ENCODE results near the gene F5.

Gene F5

DNA sequence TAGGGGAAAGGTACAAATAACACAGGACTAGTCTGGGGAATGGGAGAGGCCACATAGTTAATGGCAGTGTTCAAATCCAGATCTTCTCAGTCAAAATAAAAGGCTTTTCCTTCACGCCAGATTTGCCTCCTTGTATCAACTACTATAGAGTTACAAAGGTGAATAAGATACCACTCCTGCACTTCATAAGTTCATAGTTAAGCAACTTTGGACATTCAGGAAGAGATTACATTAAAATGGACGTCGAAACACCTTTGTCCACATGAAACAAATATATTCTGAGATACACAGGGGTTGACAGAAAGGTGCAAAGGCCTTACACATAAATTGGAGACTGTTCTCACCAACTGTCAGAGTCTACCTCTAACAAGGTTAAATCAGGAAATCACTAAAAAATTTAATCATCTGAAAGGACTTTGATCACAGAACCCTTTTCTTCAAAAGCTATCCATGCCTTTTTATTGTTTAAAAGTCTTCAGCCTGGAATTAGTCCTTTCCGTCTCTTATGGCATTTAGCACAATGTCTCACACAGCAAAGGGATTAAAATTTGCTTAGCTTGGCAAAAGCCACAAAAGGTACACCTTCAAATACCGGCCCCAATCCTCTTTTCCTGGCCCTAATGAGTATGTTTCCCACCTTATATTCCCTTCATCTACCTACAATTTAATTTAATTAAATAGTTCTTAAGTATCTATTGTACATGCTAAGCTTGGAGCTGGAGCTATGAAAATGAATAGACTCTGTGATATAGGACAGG lies 8.1 kb downstream of the F5 start:
- Histone ChIP-seq H3K79me1 (replicated peaks; ENCODE audit: low read length, poor library complexity, severe bottlenecking) (no peaks in the 10 kb centered on the region), H3K14ac (ENCODE audit: low read length in 2 of 2) (no peak overlapping the region), H3K9ac (ENCODE audit: low read length) (no peak overlapping the region), H2BK5ac (ENCODE audit: low read depth, low read length, poor library complexity, severe bottlenecking) (no peak overlapping the region), H4K8ac (ENCODE audit: low read length) (no peak overlapping the region), H3K4me3 (ENCODE audit: insufficient read depth in 1 of 2, low read depth in 1 of 2, low read length in 2 of 2) (no peak overlapping the region), H3K23ac (ENCODE audit: low read length in 2 of 2) (no peak overlapping the region), H3K4ac (ENCODE audit: low read depth in 1 of 2, low read length in 2 of 2) (no peak overlapping the region), H2BK12ac (ENCODE audit: low read length in 2 of 2) (no peak overlapping the region), H3K9me3 (ENCODE audit: control insufficient read depth, low read length) (no peaks in the 10 kb centered on the region), H3K36me3 (ENCODE audit: control insufficient read depth in 1 of 2, insufficient read depth in 2 of 2, low read depth in 1 of 2, low read length in 2 of 2) (no peaks in the 10 kb centered on the region), H4K91ac (ENCODE audit: low read length) (no peak overlapping the region), H3K27ac (ENCODE audit: low read length, poor library complexity, severe bottlenecking) (no peak overlapping the region), H3K18ac (ENCODE audit: low read depth in 1 of 2, low read length in 2 of 2) (no peak overlapping the region), H3K4me1 (ENCODE audit: control insufficient read depth, insufficient read depth, low read depth, low read length) (no peaks in the 10 kb centered on the region), H2BK15ac (ENCODE audit: low read depth, poor library complexity, severe bottlenecking) (no peak overlapping the region), H2AFZ (ENCODE audit: low read depth, low read length) (no peak overlapping the region), H3K27me3 (ENCODE audit: control insufficient read depth in 1 of 2, insufficient read depth in 1 of 2, low read length in 2 of 2) (peaks cover 0 to 33% of the 10 kb centered on the region in 2 experiments), H2BK120ac (ENCODE audit: low read depth, low read length) (no peak overlapping the region), H3K4me2 (ENCODE audit: low read length, poor library complexity, severe bottlenecking) (no peak overlapping the region), H2AK5ac (ENCODE audit: low read length, severe bottlenecking) (no peak overlapping the region)
- WGBS = 70% methylated on average over 4 of the region's 5 CpGs
- no peak for DNase-seq

DNA sequence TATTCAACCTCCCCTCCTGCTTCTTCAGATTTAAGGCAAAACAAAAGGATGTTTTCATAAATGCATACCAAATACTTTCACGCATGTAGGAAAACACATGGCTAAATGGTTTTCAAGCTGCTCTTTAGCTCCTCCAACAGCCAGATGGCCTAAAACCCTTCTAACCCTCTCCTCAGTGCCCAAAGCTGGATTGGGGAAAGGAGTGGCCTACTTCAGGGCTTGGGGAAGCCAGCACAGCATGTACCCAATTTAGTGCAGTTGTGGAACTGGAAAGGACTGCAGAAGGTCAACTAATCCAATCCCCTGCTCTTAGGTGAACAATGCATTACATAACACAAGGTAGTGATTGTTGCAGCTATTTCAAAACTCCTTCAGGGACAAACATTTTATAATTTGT lies 9.3 kb downstream of the F5 start:
- Histone ChIP-seq H2BK12ac (ENCODE audit: low read length in 2 of 2) (no peak overlapping the region), H3K4me2 (ENCODE audit: low read length, poor library complexity, severe bottlenecking) (no peak overlapping the region), H3K4me3 (ENCODE audit: insufficient read depth in 1 of 2, low read depth in 1 of 2, low read length in 2 of 2) (no peak overlapping the region), H3K36me3 (ENCODE audit: control insufficient read depth in 1 of 2, insufficient read depth in 2 of 2, low read depth in 1 of 2, low read length in 2 of 2) (no peaks in the 10 kb centered on the region), H3K4me1 (ENCODE audit: control insufficient read depth, insufficient read depth, low read depth, low read length) (no peaks in the 10 kb centered on the region), H2BK120ac (ENCODE audit: low read depth, low read length) (no peak overlapping the region), H3K9me3 (ENCODE audit: control insufficient read depth, low read length) (no peaks in the 10 kb centered on the region), H3K4ac (ENCODE audit: low read depth in 1 of 2, low read length in 2 of 2) (no peak overlapping the region), H3K18ac (ENCODE audit: low read depth in 1 of 2, low read length in 2 of 2) (no peak overlapping the region), H3K9ac (ENCODE audit: low read length) (no peak overlapping the region), H3K27ac (ENCODE audit: low read length, poor library complexity, severe bottlenecking) (no peak overlapping the region), H2BK15ac (ENCODE audit: low read depth, poor library complexity, severe bottlenecking) (no peak overlapping the region), H4K8ac (ENCODE audit: low read length) (no peak overlapping the region), H4K91ac (ENCODE audit: low read length) (no peak overlapping the region), H2AK5ac (ENCODE audit: low read length, severe bottlenecking) (no peak overlapping the region), H2AFZ (ENCODE audit: low read depth, low read length) (no peak overlapping the region), H3K14ac (ENCODE audit: low read length in 2 of 2) (no peak overlapping the region), H3K79me1 (replicated peaks; ENCODE audit: low read length, poor library complexity, severe bottlenecking) (no peaks in the 10 kb centered on the region), H3K23ac (ENCODE audit: low read length in 2 of 2) (no peak overlapping the region), H2BK5ac (ENCODE audit: low read depth, low read length, poor library complexity, severe bottlenecking) (no peak overlapping the region), H3K27me3 (ENCODE audit: control insufficient read depth in 1 of 2, insufficient read depth in 1 of 2, low read length in 2 of 2) (peaks cover 0 to 33% of the 10 kb centered on the region in 2 experiments)
- 85% methylated on average over 1 of the region's 1 CpG for WGBS
- DNase-seq = no peak

GRCh38 chr1:169576241-169576934 lies 9.9 kb downstream of the F5 start:
- H3K18ac ChIP-seq (ENCODE audit: low read depth in 1 of 2, low read length in 2 of 2) = no peak overlapping the region
- H3K27ac ChIP-seq (ENCODE audit: low read length, poor library complexity, severe bottlenecking) = no peak overlapping the region
- H2AK5ac ChIP-seq (ENCODE audit: low read length, severe bottlenecking) = no peak overlapping the region
- DNase-seq = no peak
- no peaks in the 10 kb centered on the region for H3K36me3 ChIP-seq (ENCODE audit: control insufficient read depth in 1 of 2, insufficient read depth in 2 of 2, low read depth in 1 of 2, low read length in 2 of 2)
- H3K79me1 ChIP-seq (replicated peaks; ENCODE audit: low read length, poor library complexity, severe bottlenecking) = no peaks in the 10 kb centered on the region
- no peak overlapping the region for H2BK5ac ChIP-seq (ENCODE audit: low read depth, low read length, poor library complexity, severe bottlenecking)
- peaks cover 0 to 33% of the 10 kb centered on the region in 2 experiments for H3K27me3 ChIP-seq (ENCODE audit: control insufficient read depth in 1 of 2, insufficient read depth in 1 of 2, low read length in 2 of 2)
- H3K14ac ChIP-seq (ENCODE audit: low read length in 2 of 2) = no peak overlapping the region
- H3K4me1 ChIP-seq (ENCODE audit: control insufficient read depth, insufficient read depth, low read depth, low read length) = no peaks in the 10 kb centered on the region
- H3K4me3 ChIP-seq (ENCODE audit: insufficient read depth in 1 of 2, low read depth in 1 of 2, low read length in 2 of 2) = no peak overlapping the region
- no peak overlapping the region for H2AFZ ChIP-seq (ENCODE audit: low read depth, low read length)
- H3K23ac ChIP-seq (ENCODE audit: low read length in 2 of 2) = no peak overlapping the region
- H2BK120ac ChIP-seq (ENCODE audit: low read depth, low read length) = no peak overlapping the region
- H3K4ac ChIP-seq (ENCODE audit: low read depth in 1 of 2, low read length in 2 of 2) = no peak overlapping the region
- H3K9ac ChIP-seq (ENCODE audit: low read length) = no peak overlapping the region
- H3K4me2 ChIP-seq (ENCODE audit: low read length, poor library complexity, severe bottlenecking) = no peak overlapping the region
- H4K91ac ChIP-seq (ENCODE audit: low read length) = no peak overlapping the region
- no peak overlapping the region for H2BK12ac ChIP-seq (ENCODE audit: low read length in 2 of 2)
- H3K9me3 ChIP-seq (ENCODE audit: control insufficient read depth, low read length) = no peaks in the 10 kb centered on the region
- 87% methylated on average over 5 of the region's 5 CpGs for WGBS
- H4K8ac ChIP-seq (ENCODE audit: low read length) = no peak overlapping the region
- no peak overlapping the region for H2BK15ac ChIP-seq (ENCODE audit: low read depth, poor library complexity, severe bottlenecking)

DNA sequence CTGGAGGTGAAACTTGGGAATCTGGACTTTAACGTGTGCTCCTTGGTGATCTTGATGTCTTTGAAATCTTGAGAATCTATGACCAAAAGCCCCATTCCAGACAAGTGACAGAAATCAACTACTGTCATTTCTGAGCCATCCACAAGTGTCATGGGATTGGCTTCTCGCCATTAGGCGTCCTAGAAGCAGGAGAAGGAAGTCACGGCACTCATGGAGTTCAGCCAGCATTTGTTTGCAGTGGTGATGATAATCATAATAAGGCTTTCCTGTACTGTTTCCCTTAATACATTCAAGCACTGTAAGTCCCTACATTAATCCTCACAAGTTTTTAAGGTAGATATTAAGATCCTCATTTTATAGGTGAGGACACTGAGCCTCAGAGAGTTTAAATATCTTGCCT lies 11.9 kb downstream of the F5 start:
- Histone ChIP-seq H4K8ac (ENCODE audit: low read length) (no peak overlapping the region), H3K14ac (ENCODE audit: low read length in 2 of 2) (no peak overlapping the region), H2AK5ac (ENCODE audit: low read length, severe bottlenecking) (no peak overlapping the region), H3K23ac (ENCODE audit: low read length in 2 of 2) (no peak overlapping the region), H2BK15ac (ENCODE audit: low read depth, poor library complexity, severe bottlenecking) (no peak overlapping the region), H3K4ac (ENCODE audit: low read depth in 1 of 2, low read length in 2 of 2) (no peak overlapping the region), H2BK120ac (ENCODE audit: low read depth, low read length) (no peak overlapping the region), H3K79me1 (replicated peaks; ENCODE audit: low read length, poor library complexity, severe bottlenecking) (no peaks in the 10 kb centered on the region), H3K27me3 (ENCODE audit: control insufficient read depth in 1 of 2, insufficient read depth in 1 of 2, low read length in 2 of 2) (peaks cover 0 to 30% of the 10 kb centered on the region in 2 experiments), H3K9ac (ENCODE audit: low read length) (no peak overlapping the region), H2BK5ac (ENCODE audit: low read depth, low read length, poor library complexity, severe bottlenecking) (no peak overlapping the region), H4K91ac (ENCODE audit: low read length) (no peak overlapping the region), H3K4me1 (ENCODE audit: control insufficient read depth, insufficient read depth, low read depth, low read length) (no peaks in the 10 kb centered on the region), H3K9me3 (ENCODE audit: control insufficient read depth, low read length) (no peaks in the 10 kb centered on the region), H3K27ac (ENCODE audit: low read length, poor library complexity, severe bottlenecking) (no peak overlapping the region), H2BK12ac (ENCODE audit: low read length in 2 of 2) (no peak overlapping the region), H3K36me3 (ENCODE audit: control insufficient read depth in 1 of 2, insufficient read depth in 2 of 2, low read depth in 1 of 2, low read length in 2 of 2) (no peaks in the 10 kb centered on the region), H3K18ac (ENCODE audit: low read depth in 1 of 2, low read length in 2 of 2) (no peak overlapping the region), H3K4me3 (ENCODE audit: insufficient read depth in 1 of 2, low read depth in 1 of 2, low read length in 2 of 2) (no peak overlapping the region), H3K4me2 (ENCODE audit: low read length, poor library complexity, severe bottlenecking) (no peak overlapping the region), H2AFZ (ENCODE audit: low read depth, low read length) (no peak overlapping the region)
- DNase-seq = no peak
- 63% methylated on average over 4 of the region's 4 CpGs for WGBS
